ENCODE measurements around the gene ASB4.
"Not testable (repeated sequence)": the region's sequence is repeated elsewhere in the genome, so short reads cannot be mapped to it uniquely, and the experiment has no call there.

Gene ASB4

DNA sequence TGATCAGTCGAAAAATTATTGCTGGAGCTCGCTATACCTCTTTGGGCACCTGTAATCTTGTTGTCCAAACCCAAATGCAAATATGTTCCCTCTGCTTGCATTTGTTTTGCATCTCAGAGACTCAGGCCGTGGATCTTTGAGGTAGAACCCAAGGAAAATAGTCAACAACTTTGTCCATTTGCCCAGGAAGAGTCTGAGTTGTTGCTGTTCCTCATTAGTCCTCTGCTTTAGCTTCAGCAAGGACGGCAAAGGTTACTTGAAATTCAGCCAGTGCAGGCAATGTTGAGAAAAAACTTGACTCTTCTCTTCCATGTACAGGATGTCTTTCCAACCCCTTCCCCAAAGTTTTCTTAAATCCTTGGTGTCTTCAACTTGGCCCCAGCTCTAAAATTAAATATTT is 64.8 kb downstream of the ASB4 start:
- DNase-seq (ENCODE audit: low read depth in 2 of 3, low spot score in 1 of 3): no peak

DNA sequence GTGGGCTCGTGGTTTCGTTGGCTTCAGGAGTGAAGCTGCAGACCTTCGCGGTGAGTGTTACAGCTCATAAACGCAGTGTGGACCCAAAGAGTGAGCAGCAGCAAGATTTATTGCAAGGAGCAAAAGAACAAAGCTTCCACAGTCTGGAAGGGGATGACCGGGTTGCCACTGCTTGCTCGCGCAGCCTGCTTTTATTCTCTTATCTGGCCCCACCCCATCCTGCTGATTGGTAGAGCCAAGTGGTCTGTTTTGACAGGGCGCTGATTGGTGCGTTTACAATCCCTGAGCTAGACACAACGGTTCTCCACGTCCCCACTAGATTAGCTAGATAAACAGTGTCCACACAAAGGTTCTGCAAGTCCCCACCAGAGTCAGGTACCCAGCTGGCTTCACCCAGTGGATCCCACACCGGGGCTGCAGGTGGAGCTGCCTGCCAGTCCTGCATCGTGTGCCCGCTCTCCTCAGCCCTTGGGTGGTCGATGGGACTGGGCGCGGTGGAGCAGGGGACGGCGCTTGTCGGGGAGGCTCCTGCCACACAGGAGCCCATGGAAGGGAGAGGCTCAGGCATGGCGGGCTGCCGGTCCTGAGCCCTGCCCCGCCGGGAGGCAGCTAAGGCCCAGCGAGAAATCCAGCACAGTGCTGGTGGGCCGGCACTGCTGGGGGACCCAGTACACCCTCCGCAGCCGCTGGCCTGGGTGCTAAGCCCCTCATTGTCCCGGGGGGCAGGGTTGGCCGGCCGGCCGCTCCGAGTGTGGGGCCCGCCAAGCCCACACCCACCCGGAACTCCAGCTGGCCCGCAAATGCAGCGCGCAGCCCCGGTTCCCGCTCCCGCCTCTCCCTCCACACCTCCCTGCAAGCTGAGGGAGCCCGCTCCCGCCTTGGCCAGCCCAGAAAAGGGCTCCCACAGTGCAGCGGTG is 66.5 kb downstream of the ASB4 start:
- not testable (repeated sequence) for DNase-seq (ENCODE audit: low read depth in 2 of 3, low spot score in 1 of 3)

DNA sequence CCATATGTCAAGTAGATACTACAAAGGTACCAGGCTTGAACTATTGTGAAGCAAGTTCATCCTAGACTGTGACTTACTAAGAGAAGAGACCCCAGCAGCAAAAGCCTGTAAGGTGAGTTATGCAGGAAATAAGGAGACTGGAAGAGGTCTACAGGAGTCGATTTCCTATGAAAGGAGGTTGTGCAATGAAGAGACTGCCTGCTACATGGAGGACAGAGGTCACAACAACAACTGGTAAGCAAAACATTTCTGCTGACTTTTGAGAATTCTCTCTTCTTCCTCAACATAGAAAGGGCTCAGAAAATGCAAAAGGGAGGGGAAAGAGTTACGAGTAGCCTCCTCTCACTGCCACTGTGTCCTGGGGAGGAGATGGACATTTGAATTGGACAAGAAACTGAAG is 68.2 kb downstream of the ASB4 start:
- DNase-seq (ENCODE audit: low read depth in 2 of 3, low spot score in 1 of 3): no peak

DNA sequence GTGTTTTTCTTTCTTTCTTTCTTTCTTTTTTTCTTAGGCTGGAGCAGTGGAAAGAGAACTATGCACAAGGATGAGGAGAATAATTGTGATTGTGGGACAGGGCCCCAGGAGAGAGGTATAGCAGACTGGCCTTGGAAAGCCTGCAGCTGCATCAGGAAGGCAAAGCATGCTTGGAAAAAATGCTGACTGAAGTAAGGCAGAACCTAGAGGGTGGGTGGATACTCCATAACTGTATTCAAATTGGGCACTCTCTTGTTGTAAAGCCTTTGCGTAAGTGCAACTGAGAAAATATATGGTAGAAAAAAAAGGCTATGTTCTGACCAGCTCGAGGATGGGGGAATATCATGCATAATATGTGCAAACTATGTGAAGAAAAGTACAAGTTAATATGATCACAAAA is 71.0 kb downstream of the ASB4 start:
- DNase-seq (ENCODE audit: low read depth in 2 of 3, low spot score in 1 of 3): no peak

DNA sequence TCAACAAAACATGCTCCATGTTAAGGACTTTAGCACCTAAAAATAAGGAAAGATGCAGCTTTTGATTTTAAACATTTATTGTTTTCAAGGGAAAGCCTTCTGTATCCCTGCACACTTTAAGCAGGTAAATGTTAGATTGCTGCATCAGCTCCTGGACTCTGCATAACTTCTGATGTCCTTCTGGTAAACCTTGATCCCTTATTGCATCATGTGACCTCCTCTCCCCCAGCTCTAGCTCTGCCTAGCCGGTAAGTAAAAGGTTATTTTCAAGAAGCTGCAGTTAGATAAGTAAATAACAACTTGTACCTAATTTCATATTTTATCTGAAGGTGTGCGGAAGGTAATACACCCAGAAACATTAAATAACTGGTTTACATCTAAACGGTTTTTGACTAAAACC is 73.1 kb downstream of the ASB4 start:
- no peak for DNase-seq (ENCODE audit: low read depth in 2 of 3, low spot score in 1 of 3)

DNA sequence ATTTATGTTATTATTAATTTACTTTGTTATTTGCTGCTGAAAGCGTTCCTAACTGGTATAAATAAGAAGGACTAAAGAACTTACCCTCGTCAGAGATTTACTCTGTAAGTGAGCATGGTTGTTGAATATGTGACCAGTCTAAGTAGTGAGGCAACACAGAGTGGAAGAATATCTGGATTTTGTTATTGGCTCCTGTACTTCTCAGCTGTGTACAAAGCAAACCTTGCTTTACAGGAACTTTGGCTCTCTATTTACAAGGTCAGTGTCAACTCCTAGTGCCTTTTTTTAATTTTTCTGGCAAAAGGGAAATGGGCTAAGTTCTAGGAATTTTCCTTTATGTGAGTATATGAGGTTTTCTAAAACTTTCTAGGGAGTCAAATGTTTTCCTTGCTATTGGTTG is 74.9 kb downstream of the ASB4 start:
- no peak for DNase-seq (ENCODE audit: low read depth in 2 of 3, low spot score in 1 of 3)

DNA sequence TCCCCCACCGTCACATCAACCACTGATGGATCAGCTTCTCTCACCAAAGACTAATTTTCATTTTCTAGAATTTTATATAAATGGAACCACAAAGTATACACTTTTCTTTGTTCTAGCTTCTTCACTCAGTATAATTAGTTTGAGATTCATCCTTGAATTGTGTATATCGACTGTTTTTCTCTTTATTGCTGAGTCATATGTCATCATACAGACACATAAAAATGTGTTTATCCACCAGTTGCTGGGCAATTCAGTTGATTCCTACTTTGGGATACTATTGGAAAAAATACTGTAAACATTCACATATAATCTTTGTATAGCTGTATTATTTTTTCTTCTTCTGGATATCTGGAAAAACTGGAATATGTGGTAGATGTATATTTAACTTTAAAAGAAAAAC is 84.0 kb downstream of the ASB4 start:
- no peak for DNase-seq (ENCODE audit: low read depth in 2 of 3, low spot score in 1 of 3)

DNA sequence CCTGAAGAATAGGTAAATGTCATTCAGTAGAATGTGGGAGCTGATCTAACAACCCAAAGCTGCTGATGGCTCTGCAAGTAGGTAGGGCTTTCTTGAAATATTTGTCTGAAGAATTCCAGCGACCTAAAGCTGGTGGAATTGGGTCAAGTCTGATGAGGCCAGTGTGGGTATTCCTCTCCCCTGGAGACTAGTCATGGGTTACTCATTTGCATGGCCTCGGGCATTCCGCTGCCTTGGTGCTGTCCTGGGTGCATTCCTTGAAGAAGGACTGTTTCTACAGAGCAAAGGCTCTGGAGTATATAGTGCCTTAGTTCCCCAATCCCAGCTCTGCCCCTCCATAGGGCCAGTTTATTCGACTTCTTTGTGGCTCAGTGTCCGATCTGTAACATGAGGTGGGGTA is 91.4 kb downstream of the ASB4 start:
- no peak for DNase-seq (ENCODE audit: low read depth in 2 of 3, low spot score in 1 of 3)

DNA sequence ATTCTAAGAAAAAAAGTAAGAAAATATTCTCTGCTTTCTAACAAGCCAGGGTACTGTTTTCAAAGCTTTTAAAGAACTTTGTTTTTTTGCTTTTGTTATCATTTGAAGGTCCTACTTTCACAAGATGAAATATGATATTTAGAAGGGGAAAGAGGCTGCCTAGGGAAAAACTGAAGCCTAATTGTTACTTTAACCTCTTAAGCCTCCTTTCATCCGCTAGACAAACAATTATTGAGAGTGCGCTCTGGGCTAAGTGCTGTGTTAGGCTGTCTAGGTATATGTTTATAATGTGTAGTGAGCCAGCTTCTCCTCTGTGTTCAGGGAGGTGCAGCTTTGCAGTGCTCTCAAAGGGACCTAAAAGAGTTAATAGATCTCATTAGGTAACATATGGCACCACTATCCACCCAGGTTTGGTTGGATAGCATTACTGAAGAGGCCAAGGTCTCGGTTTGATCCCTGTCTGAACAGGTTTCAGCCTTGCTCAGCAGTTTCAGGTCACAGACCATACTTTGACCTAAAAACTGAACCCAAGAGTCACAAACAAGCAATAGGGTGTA is 92.6 kb downstream of the ASB4 start:
- no peak for DNase-seq (ENCODE audit: low read depth in 2 of 3, low spot score in 1 of 3)

DNA sequence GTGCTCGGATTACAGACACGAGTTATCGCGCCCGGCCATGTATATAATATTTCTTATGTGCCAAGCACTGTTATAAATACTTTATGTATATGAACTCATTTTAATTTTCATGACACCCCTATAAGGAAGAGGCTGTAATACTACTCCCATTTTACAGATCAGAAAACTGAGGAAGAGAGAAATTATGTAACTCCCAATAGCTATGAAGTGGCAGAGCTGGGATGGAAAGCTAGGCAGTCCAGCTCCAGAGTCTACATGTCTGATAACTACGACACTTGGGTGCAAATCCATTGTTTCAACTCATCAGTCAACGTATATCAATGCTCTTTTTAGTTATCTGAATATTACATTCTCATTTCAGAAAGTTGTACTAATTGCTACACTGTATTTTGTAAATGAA is 93.6 kb downstream of the ASB4 start:
- no peak for DNase-seq (ENCODE audit: low read depth in 2 of 3, low spot score in 1 of 3)

DNA sequence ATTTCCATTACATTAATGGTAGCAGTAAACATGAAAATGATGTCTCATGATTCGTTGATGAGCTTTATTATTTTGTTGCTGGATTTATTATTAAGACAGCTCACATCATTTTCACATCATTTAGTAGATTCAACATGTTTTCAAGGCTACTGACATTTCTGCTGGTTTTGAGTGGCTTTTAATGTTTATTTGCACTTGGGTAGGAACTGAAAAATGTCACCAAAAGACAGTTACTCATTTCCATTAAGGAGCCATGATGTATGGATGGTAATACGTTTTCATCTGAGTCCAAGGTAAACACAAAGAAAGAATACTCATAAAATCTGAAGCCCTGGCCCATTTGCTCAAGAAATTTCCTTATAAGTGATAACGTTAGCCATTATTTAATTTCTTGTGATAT is 95.7 kb downstream of the ASB4 start:
- no peak for DNase-seq (ENCODE audit: low read depth in 2 of 3, low spot score in 1 of 3)

DNA sequence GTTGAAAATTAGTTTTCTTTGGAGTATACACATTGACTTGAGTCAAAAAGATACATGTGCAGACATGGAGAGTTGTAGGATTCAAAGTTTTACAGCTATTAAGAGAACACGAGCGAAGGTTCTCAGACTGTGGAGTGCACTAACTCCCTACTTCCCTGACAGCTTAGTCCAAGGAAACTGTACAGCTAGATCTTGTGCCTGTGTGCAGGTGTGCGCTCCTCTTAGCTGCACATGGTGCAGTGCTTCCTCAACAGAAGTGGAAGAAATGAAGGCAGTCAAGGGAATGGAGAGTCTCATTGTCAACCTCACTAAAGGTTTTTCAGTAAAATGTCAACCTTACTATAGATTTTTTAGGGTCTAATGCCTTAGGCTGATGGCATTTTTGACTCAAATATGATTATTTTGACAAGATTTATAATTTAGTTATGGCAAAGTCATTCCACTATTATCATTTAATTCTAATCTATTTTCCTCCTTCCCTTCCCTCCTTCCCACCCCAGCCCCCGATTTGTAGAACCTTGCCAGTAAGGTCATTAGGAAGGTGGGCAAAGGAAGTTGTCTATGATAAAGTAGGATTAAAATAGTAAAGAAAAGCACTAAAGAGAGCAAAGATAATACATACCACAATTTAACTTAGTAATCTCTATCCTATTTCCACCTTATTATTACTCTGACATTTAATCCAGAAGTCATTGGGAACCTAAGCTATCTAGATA is 97.0 kb downstream of the ASB4 start:
- no peak for DNase-seq (ENCODE audit: low read depth in 2 of 3, low spot score in 1 of 3)

DNA sequence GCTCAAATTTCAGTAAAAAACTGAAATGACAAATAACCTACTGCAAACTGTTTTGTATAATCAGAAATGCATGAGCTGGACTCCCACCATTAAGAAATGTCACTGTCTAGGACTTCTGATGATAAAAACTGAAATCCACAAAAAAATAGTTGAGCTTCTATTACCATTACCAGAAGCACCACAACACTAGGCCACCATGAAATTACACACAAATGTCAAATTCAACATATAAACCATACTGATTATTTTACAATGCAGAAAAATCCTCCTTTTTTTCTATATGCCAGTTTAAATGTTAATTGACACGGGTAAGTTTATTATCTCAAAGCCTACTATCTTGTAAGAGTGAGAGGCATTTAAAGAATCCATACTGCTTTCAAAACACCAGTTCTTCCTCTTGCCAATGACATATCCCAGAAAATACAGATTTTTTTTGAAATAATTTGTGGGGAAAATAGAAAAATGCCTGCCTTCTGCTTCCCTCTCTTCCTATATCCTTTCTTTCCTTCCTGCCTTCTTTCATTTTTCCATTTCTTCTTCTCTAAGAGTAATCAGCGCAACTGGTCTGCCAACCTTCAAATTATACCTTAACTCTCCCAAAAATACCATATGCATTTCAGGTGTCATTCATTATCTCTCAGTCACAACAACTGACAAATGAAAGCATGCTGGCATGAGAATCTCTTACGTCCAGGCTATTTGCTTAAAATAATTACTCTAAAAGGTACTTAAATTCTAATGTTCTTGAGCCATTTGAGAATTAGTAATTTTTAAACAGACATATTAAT is 98.3 kb downstream of the ASB4 start:
- DNase-seq (ENCODE audit: low read depth in 2 of 3, low spot score in 1 of 3): no peak

DNA sequence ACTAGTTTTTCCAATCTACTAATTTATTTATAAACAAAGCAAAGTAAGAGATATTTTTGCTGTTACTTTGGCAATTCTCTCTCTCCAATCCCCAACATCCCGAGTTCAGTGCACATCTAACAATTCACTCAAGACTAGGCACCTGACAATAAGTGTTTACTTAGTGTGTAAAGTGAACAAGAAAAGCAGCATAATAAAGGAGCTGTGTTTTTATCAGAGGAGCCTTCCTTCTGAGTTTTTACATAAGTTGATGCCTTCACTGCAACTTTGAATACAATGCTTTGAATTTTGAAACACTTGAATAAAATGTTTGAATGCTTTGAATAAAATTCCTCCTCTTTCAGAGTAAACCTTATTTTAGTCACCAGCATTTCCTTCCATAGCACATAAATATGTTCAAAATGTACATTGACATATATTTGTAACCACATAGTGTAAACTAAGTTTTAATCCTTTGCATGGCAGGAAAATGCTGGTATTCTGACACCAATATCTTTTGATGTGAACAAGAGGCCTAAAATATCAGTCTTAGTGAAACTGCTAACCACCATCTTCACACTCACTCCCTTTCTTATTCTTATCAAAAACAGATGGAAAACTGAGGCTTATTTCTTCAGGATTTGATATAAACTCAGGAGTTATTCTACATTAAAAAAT is 99.2 kb downstream of the ASB4 start:
- no peak for DNase-seq (ENCODE audit: low read depth in 2 of 3, low spot score in 1 of 3)

DNA sequence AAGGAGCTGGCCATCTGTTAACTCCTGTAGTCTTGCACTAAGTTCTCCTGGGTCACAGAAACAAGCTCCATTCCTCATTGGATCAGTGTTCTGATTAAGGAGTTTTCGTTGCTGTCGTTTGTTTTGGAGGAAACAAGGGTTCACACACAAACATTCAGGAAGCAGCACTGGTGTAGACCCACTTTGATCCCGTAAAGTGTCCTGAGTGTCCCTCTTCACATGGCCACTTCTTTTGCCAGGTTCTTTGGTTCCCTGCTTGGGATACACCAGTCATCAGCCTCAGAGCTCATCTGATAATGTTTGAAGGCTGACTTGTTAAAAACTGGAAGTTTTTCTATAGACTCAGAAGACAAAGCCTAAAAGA is 99.7 kb downstream of the ASB4 start:
- DNase-seq (ENCODE audit: low read depth in 2 of 3, low spot score in 1 of 3): no peak

DNA sequence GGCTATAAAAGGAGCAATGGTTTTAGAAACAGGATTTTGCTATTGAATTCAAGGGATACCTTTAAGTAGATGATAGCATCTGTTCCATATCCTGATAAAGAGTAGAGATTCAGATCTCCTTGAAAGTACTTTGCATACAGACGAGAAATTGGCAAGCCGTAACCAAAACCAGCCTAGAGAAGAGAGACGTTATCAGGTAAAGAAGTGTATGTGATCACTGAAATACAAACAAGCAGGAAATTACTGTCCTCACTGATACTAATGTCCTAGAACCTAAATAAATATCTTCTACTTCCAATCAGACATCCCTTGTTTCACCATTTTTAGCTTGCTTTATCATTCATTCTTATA is 101.2 kb downstream of the ASB4 start:
- DNase-seq (ENCODE audit: low read depth in 2 of 3, low spot score in 1 of 3): no peak

DNA sequence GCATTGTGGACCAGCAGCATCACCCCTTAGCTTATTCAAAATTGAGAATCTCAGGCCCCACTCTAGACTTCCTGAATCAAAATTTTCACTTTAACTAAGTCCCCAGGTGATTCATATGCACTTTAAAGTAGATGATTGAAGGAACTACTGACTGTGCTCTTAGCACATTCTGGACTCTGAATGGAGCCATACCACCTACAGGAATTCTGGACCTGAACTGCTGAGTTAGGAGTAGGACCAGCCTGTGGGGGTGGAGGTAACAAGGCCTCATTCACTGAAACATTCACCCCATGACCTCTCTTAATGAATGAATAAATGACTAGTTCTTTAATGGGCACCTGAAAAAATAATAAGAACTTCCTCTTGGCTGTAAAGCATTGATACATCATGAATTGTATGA is 103.3 kb downstream of the ASB4 start:
- DNase-seq (ENCODE audit: low read depth in 2 of 3, low spot score in 1 of 3): no peak

DNA sequence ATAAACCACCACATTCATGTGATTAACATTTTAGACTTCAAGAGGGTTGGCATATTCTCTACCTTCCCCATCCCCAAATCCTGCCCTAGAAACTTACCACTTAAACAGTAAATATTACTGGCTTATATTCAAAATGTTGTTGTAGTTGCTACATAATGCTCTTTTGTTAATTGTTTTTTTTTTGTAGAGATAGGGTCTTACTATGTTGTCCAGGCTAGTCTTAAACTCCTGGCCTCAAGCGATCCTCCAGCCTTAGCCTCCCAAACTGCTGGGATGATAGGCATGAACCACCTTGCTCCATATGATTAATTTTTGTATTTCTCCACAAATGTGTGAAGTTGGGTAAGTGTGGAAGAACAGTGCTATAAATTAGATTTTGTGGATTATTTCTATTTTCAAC is 104.0 kb downstream of the ASB4 start:
- no peak for DNase-seq (ENCODE audit: low read depth in 2 of 3, low spot score in 1 of 3)
